K562 (cell line): ENCODE data around the gene DST. TPM values are rescaled to one million over a fixed set of nuclear protein-coding genes. Genes with fewer than 3 reads are reported as not detected.

Source experiments
- ATAC-seq: fragments of 200-7000 bp; cut with Tn5 transposase; 3 replicates; pipeline ENCODE4 v1.9.1; 2020; ENCODE audit warnings: moderate library complexity
- BruUV-seq: library from RNA; stranded (reverse); fragments of 400-500 nt; replicated peaks from 2 replicates; lab custom pipeline; 2021; lab: Mats Ljungman, UMichigan
- CTCF ChIA-PET: fragments of 300-600 bp; formaldehyde crosslinking; extraction: SDS; loops from one replicate; lab custom pipeline; 2021; ENCODE audit warnings: low intra/inter-chr PET ratio; lab: Yijun Ruan, JAX
- POLR2A ChIA-PET: fragments of 300-600, 350-650 bp; sonication (Branson Sonifier 250); formaldehyde crosslinking; extraction: SDS; loops from one replicate; lab custom pipeline; 2021; ENCODE audit warnings: antibody characterized with exemption, inconsistent platforms; lab: Yijun Ruan, JAX
- DNase-seq, 4 experiments: peaks; one replicate each; pipeline versions ENCODE4 v3.0.0 to v3.0.0-alpha.2; 2011 to 2018; ENCODE audit warnings: low spot score in 3 of 4, mixed read lengths in 3 of 4; ENCODE audit errors: extremely low read depth in 1 of 4
- FAIRE-seq: peaks from 2 replicates; lab custom pipeline; 2011; peaks lifted over from hg19 to GRCh38; lab: Jason Lieb, UNC
- H2AFZ ChIP-seq: 2 replicates; pipeline ENCODE4 v1.6.0; 2011; ENCODE audit warnings: low read depth, low read length, control low read depth, inconsistent platforms
- H3K27ac ChIP-seq: fragments of 200-600 bp; 3 replicates; pipeline ENCODE4 v1.8.0; 2011; ENCODE audit warnings: low read depth, mild to moderate bottlenecking, control low read depth, inconsistent platforms, low read length, moderate library complexity, mixed read lengths; ENCODE audit errors: extremely low read depth
- H3K27me3 ChIP-seq, 2 experiments: fragments of 300-600 bp in 1 of 2; 2 replicates in 1 of 2; 3 replicates in 1 of 2; pipeline versions ENCODE4 v1.6.0 to v1.8.0; 2011; ENCODE audit warnings: inconsistent platforms in 2 of 2, low read length in 2 of 2, mild to moderate bottlenecking in 1 of 2, mixed read lengths in 1 of 2, moderate library complexity in 1 of 2; ENCODE audit not compliant: control insufficient read depth in 2 of 2, insufficient read depth in 2 of 2
- H3K36me3 ChIP-seq: fragments of 300-600 bp; 3 replicates; pipeline ENCODE4 v1.8.0; 2011; ENCODE audit warnings: mild to moderate bottlenecking, low read length, inconsistent platforms; ENCODE audit not compliant: control insufficient read depth, insufficient read depth
- H3K4me1 ChIP-seq, 2 experiments: fragments of 200-600 bp in 1 of 2; replicated peaks in 1 of 2; 2 replicates in 1 of 2; 3 replicates in 1 of 2; pipeline versions ENCODE4 v1.5.1 to v1.8.0; 2011; ENCODE audit warnings: inconsistent platforms in 2 of 2, low read length in 2 of 2, mild to moderate bottlenecking in 1 of 2, mixed read lengths in 1 of 2, moderate library complexity in 1 of 2; ENCODE audit not compliant: control insufficient read depth in 2 of 2, insufficient read depth in 2 of 2
- H3K4me2 ChIP-seq: 2 replicates; pipeline ENCODE4 v1.6.1; 2011; ENCODE audit warnings: low read length, control low read depth, inconsistent platforms, mixed read lengths; ENCODE audit not compliant: insufficient read depth
- H3K4me3 ChIP-seq: fragments of 200-600 bp; sonication (generic), shearing (Covaris generic); 2 replicates; pipeline ENCODE4 v1.5.1; 2016; ENCODE audit warnings: control low read depth, inconsistent platforms
- H3K79me2 ChIP-seq: fragments of 200-600 bp; 3 replicates; pipeline ENCODE4 v1.8.0; 2011; ENCODE audit warnings: low read length, inconsistent platforms; ENCODE audit not compliant: control insufficient read depth, insufficient read depth
- H3K9ac ChIP-seq, 2 experiments: 2 replicates each; pipeline versions ENCODE4 v1.6.0 to v1.6.1; 2011; ENCODE audit warnings: low read depth in 2 of 2, low read length in 2 of 2, control low read depth in 1 of 2, inconsistent platforms in 1 of 2, mild to moderate bottlenecking in 1 of 2, mixed read lengths in 1 of 2; ENCODE audit not compliant: insufficient read depth in 1 of 2
- H3K9me1 ChIP-seq: one replicate; pipeline ENCODE4 v1.6.0; 2011; ENCODE audit warnings: inconsistent platforms, mild to moderate bottlenecking, low read length, moderate library complexity; ENCODE audit not compliant: control insufficient read depth, insufficient read depth
- H3K9me3 ChIP-seq: replicated peaks from 2 replicates; pipeline ENCODE4 v1.5.1; 2011; ENCODE audit warnings: low read depth, low read length, inconsistent platforms; ENCODE audit not compliant: control insufficient read depth, insufficient read depth
- H4K20me1 ChIP-seq: replicated peaks from 2 replicates; pipeline ENCODE4 v1.6.1; 2011; ENCODE audit warnings: low read length, inconsistent platforms, mixed read lengths; ENCODE audit not compliant: control insufficient read depth, insufficient read depth
- CEBPB ChIP-seq: fragments of 450-650 bp; IDR thresholded peaks from 2 replicates; pipeline ENCODE4 v1.6.1; 2016; ENCODE audit warnings: missing genetic modification characterization, missing compliant biosample characterization
- FUS ChIP-seq: fragments of 200-400 bp; formaldehyde crosslinking; optimal IDR thresholded peaks from 2 replicates; pipeline ENCODE3; 2017; ENCODE audit warnings: low read depth, low read length
- HNRNPH1 ChIP-seq: fragments of 200-400 bp; formaldehyde crosslinking; optimal IDR thresholded peaks from 2 replicates; pipeline ENCODE3; 2017; ENCODE audit warnings: low read depth, mild to moderate bottlenecking, low read length, moderate library complexity
- WGBS: fragments of 100-300 bp; shearing (Covaris generic); methylation state at CpG from one replicate; pipeline ENCODE4 v1.1.6; 2016; ENCODE audit warnings: low coverage, mixed read lengths; ENCODE audit not compliant: insufficient coverage; ENCODE audit errors: missing lambda C conversion rate; 5-methylcytosine and 5-hydroxymethylcytosine counted together
- in situ Hi-C: fragments of 300-500 bp; cut with MboI; formaldehyde crosslinking; loops from 4 replicates; pipeline ENCODE4 v1.15.0; 2018; ENCODE audit warnings: inconsistent platforms, mixed read lengths
- intact Hi-C: fragments of 100-400 bp; cut with micrococcal nuclease; formaldehyde crosslinking; loops from 2 replicates; pipeline ENCODE4 v1.14.2; 2022
- polyA plus RNA-seq, 8 experiments: library from polyadenylated mRNA; depleted of rRNA in 4 of 8; stranded (reverse) in 5 of 8; unstranded in 3 of 8; fragments of >200 nt; fragmentation: Nextera tagmentation in 2 of 8; fragmentation: Illumina TruSeq in 1 of 8; extraction: Ambion mirVana in 2 of 8; extraction: Trizol in 1 of 8; gene quantifications; 2 replicates each; pipeline versions ENCODE4 v1.2.1 to v1.2.3, GENCODE V29; 2011 to 2014; ENCODE audit warnings: inconsistent platforms in 1 of 8, missing spikeins in 1 of 8
- total RNA-seq, 7 experiments: library from RNA; depleted of rRNA in 6 of 7; stranded (reverse); fragments of >200 nt in 6 of 7; fragmentation: Illumina TruSeq in 2 of 7; extraction: Trizol in 2 of 7; gene quantifications; 2 replicates each; pipeline versions ENCODE4 v1.2.1 to v1.2.3, GENCODE V29; 2011 to 2021; ENCODE audit warnings: low replicate concordance in 1 of 7
- TF ChIP-seq, protein P1 (sequence below): sonication (generic); formaldehyde crosslinking; IDR thresholded peaks from 2 replicates; pipeline ENCODE4 v1.8.0; 2023; ENCODE audit warnings: mild to moderate bottlenecking, missing genetic modification reagents
- TF ChIP-seq, protein P2 (sequence below), 2 experiments: IDR thresholded peaks; 2 replicates each; pipeline ENCODE4 v1.6.1; 2011; ENCODE audit warnings: borderline replicate concordance in 1 of 2, control low read depth in 1 of 2, low read depth in 1 of 2, low read length in 1 of 2, mild to moderate bottlenecking in 1 of 2, mixed read lengths in 1 of 2, moderate library complexity in 1 of 2; ENCODE audit not compliant: insufficient read depth in 1 of 2, insufficient read length in 1 of 2, poor library complexity in 1 of 2, severe bottlenecking in 1 of 2; ENCODE audit errors: extremely low read depth in 1 of 2
- TF ChIP-seq, protein P3 (sequence below): IDR thresholded peaks from 3 replicates; pipeline ENCODE4 v1.6.1; 2011; ENCODE audit warnings: borderline replicate concordance, mild to moderate bottlenecking, moderate library complexity; ENCODE audit not compliant: insufficient read length; ENCODE audit errors: extremely low read depth

DST gene
- total and polyA plus RNA-seq, 9 of the 15 experiments (the other 6 are each of a cell fraction or from before 2014, with no cell fraction given) = 5.2 to 21.9 (median 13.3) TPM

DNA sequence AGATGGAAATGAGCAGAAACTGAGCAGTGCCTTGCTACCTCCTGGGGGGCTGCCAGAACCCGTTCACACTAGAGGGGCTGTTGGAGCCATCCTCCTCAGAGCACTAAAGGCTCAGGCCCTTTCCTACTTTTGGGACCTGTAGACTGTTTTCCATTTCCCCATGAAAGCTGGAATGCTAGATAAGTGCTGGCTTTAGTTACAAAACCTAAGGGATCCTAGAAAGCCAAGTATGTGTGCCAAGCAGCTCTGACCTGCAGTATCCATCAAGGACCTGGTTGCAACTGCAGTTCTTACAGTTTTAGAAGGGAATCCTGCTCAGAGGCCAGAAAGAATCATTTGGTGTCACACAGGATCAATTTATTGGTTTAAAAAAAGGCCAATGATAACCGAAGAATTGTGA, 218.6 kb downstream of the DST start (continued):
- TF ChIP-seq, protein P1, sequence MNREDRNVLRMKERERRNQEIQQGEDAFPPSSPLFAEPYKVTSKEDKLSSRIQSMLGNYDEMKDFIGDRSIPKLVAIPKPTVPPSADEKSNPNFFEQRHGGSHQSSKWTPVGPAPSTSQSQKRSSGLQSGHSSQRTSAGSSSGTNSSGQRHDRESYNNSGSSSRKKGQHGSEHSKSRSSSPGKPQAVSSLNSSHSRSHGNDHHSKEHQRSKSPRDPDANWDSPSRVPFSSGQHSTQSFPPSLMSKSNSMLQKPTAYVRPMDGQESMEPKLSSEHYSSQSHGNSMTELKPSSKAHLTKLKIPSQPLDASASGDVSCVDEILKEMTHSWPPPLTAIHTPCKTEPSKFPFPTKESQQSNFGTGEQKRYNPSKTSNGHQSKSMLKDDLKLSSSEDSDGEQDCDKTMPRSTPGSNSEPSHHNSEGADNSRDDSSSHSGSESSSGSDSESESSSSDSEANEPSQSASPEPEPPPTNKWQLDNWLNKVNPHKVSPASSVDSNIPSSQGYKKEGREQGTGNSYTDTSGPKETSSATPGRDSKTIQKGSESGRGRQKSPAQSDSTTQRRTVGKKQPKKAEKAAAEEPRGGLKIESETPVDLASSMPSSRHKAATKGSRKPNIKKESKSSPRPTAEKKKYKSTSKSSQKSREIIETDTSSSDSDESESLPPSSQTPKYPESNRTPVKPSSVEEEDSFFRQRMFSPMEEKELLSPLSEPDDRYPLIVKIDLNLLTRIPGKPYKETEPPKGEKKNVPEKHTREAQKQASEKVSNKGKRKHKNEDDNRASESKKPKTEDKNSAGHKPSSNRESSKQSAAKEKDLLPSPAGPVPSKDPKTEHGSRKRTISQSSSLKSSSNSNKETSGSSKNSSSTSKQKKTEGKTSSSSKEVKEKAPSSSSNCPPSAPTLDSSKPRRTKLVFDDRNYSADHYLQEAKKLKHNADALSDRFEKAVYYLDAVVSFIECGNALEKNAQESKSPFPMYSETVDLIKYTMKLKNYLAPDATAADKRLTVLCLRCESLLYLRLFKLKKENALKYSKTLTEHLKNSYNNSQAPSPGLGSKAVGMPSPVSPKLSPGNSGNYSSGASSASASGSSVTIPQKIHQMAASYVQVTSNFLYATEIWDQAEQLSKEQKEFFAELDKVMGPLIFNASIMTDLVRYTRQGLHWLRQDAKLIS (CRISPR knock-in tag) = no peak

DNA sequence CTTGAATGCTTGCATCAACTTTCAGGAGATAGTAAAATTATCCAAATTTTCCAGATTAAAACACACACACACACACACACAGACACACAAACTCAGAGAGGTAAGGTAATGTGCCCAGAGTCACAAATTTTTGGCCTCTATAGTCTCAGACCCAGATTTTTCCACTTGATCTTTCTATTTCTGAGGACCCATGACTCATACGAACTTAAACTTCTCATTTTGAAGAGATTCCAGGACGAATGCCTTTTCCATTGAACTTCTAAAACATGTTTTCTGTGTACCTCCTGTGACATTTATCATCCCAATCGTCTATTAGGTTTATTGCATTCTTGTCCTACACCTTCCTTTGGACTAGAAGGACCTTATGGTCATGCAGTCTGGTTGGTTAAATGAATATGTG, 222.4 kb downstream of the DST start:
- H3K9me3 ChIP-seq = no peaks in the 10 kb centered on the region
- no peaks in the 10 kb centered on the region for H3K36me3 ChIP-seq
- no peaks in the 10 kb centered on the region for H3K79me2 ChIP-seq
- TF ChIP-seq, protein P2, sequence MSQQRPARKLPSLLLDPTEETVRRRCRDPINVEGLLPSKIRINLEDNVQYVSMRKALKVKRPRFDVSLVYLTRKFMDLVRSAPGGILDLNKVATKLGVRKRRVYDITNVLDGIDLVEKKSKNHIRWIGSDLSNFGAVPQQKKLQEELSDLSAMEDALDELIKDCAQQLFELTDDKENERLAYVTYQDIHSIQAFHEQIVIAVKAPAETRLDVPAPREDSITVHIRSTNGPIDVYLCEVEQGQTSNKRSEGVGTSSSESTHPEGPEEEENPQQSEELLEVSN (IDR thresholded peaks at IDR 0.05; ENCODE audit: borderline replicate concordance in 1 of 2, extremely low read depth in 1 of 2, insufficient read depth in 1 of 2, insufficient read length in 1 of 2, low read depth in 1 of 2, low read length in 1 of 2, poor library complexity in 1 of 2, severe bottlenecking in 1 of 2) = no peak
- TF ChIP-seq, protein P3, sequence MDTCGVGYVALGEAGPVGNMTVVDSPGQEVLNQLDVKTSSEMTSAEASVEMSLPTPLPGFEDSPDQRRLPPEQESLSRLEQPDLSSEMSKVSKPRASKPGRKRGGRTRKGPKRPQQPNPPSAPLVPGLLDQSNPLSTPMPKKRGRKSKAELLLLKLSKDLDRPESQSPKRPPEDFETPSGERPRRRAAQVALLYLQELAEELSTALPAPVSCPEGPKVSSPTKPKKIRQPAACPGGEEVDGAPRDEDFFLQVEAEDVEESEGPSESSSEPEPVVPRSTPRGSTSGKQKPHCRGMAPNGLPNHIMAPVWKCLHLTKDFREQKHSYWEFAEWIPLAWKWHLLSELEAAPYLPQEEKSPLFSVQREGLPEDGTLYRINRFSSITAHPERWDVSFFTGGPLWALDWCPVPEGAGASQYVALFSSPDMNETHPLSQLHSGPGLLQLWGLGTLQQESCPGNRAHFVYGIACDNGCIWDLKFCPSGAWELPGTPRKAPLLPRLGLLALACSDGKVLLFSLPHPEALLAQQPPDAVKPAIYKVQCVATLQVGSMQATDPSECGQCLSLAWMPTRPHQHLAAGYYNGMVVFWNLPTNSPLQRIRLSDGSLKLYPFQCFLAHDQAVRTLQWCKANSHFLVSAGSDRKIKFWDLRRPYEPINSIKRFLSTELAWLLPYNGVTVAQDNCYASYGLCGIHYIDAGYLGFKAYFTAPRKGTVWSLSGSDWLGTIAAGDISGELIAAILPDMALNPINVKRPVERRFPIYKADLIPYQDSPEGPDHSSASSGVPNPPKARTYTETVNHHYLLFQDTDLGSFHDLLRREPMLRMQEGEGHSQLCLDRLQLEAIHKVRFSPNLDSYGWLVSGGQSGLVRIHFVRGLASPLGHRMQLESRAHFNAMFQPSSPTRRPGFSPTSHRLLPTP = no peak
- TF ChIP-seq CEBPB (tag) = no peak
- TF ChIP-seq FUS = no peak
- TF ChIP-seq HNRNPH1 = no peak
- H3K4me3 ChIP-seq = no peak overlapping the region
- no peaks in the 10 kb centered on the region for H4K20me1 ChIP-seq
- FAIRE-seq (no peak), ATAC-seq (no peak), DNase-seq (no peak)
- in situ Hi-C loops (no loop called here), intact Hi-C loops (no loop called here)
- no peak overlapping the region for H3K4me2 ChIP-seq
- H2AFZ ChIP-seq = no peak overlapping the region
- BruUV-seq = no TSS peak
- no peak overlapping the region for H3K27ac ChIP-seq
- 2% methylated on average over 3 of the region's 3 CpGs for WGBS
- H3K4me1 ChIP-seq = no peaks in the 10 kb centered on the region
- 0 out of 5 replicates have a peak, but pooled peaks cover 0 to 2% of the 10 kb centered on the region in 2 experiments for H3K27me3 ChIP-seq
- POLR2A ChIA-PET = no interaction called here
- no peak overlapping the region for H3K9ac ChIP-seq
- H3K9me1 ChIP-seq = no peaks in the 10 kb centered on the region
- CTCF ChIA-PET = no interaction called here
